IPS-NIHi11 (cell line): ENCODE data around the gene CUZD1.
"Not testable (repeated sequence)": the region's sequence is repeated elsewhere in the genome, so short reads cannot be mapped to it uniquely, and the experiment has no call there.

Source experiments
- DNase-seq: peaks from one replicate; pipeline ENCODE4 v3.0.0; 2012; ENCODE audit warnings: mixed read lengths, low spot score

Gene CUZD1

GRCh38 chr10:122845783-122846332 is at the start of gene CUZD1:
TSS of gene CUZD1 (minus strand) at chr10:122845857. CDS start at chr10:122845843, 14 bp downstream.
- DNase-seq, result peak; percentile 44

GRCh38 chr10:122894261-122894944 is 48.7 kb upstream of the CUZD1 start:
- no peak for DNase-seq

GRCh38 chr10:122884166-122884565 is 38.5 kb upstream of the CUZD1 start:
- no peak for DNase-seq

GRCh38 chr10:122882766-122883165 is 37.1 kb upstream of the CUZD1 start:
- no peak for DNase-seq

GRCh38 chr10:122879339-122880273 is 33.9 kb upstream of the CUZD1 start, which contains the start of gene FAM24B:
TSS of gene FAM24B (minus strand) at chr10:122879581. CDS start at chr10:122850515, 29,066 bp downstream.
- peak; percentile 84 for DNase-seq

GRCh38 chr10:122878799-122879338 is 33.2 kb upstream of the CUZD1 start:
- no peak for DNase-seq

DNA sequence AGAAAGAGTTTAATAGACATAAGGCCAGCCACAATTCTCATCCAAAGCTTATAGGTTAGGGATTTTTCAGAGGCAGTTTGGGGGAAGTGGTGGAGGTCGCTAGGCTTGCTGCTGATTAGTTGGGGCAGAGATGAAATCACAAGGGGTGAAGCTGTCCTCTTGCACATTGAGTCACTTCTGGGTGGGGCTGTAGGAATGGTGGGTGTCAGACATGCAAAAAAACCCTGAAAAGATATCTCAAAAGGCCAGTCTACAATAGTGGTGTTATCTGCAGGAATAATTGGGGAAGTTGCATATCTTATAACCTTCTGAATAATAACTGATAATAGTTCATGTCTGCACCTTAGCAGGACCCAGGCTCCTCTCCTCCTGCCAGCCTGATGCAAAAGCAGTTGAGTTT is 31.6 kb upstream of the CUZD1 start:
- DNase-seq, result no peak

DNA sequence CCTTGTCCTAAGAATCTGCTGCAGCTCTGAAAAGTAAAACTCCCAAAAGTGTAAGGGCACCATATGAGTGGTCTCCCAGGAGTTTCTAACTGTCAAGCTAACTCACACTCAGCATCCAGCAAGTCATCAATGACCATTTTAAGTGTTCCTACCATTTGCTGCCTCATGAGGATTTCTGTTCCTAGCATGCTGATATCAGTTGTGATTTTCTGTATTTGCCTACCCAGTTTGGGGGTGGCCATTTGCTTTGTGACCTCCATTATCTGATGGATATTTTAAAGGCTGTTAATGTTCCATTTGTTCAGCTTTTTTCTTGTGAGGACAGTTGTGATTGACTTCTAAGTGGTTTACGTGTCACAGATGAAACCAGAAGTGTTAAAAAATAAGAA is 30.8 kb upstream of the CUZD1 start:
- no peak for DNase-seq

- DNase-seq, result peak; percentile 61
Measured at GRCh38 chr10:122875843-122876466, 30.3 kb upstream of the CUZD1 start.

GRCh38 chr10:122871947-122872346 is 26.3 kb upstream of the CUZD1 start:
- not testable (repeated sequence) for DNase-seq

DNA sequence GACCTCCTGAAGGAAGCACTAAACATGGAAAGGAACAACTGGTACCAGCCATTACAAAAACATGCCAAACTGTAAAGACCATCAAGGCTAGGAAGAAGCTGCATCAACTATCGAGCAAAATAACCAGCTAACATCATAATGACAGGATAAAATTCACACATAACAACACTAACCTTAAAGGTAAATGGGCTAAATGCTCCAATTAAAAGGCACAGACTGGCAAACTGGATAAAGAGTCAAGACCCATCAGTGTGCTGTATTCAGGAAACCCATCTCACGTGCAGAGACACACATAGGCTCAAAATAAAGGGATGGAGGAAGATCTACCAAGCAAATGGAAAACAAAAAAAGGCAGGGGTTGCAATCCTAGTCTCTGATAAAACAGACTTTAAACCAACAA is 23.1 kb upstream of the CUZD1 start:
- not testable (repeated sequence) for DNase-seq

DNA sequence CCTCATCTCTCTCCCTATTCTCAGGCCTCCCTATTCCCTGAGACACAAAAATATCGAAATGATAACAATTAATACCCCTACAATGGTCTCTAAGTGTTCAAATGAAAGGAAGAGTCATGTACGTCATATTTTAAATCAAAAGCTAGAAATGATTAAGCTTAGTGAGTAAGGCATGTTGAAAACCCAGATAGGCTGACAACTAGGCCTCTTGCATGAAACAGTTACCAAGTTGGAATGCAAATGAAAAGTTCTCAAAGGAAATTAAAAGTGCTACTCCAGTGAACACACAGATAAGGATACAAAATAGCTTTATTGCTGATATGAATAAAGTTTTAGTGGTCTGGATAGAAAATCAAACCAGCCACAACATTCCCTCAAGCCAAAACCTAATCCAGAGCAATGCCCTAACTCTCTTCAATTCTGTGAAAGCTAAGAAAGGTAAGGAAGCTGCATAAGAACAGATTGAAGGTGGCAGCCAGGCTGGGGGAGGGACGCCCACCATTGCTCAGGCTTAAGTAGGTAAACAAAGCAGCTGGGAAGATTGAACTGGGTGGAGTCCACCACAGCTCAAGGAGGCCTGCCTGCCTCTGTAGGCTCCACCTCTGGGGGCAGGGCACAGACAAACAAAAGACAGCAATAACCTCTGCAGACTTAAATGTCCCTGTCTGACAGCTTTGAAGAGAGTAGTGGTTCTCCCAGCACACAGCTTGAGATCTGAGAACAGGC is 21.3 kb upstream of the CUZD1 start:
- not testable (repeated sequence) for DNase-seq

- no peak for DNase-seq
Measured at GRCh38 chr10:122864901-122865300, 19.2 kb upstream of the CUZD1 start.

- DNase-seq, result no peak
Measured at GRCh38 chr10:122864194-122864592, 18.5 kb upstream of the CUZD1 start.

DNA sequence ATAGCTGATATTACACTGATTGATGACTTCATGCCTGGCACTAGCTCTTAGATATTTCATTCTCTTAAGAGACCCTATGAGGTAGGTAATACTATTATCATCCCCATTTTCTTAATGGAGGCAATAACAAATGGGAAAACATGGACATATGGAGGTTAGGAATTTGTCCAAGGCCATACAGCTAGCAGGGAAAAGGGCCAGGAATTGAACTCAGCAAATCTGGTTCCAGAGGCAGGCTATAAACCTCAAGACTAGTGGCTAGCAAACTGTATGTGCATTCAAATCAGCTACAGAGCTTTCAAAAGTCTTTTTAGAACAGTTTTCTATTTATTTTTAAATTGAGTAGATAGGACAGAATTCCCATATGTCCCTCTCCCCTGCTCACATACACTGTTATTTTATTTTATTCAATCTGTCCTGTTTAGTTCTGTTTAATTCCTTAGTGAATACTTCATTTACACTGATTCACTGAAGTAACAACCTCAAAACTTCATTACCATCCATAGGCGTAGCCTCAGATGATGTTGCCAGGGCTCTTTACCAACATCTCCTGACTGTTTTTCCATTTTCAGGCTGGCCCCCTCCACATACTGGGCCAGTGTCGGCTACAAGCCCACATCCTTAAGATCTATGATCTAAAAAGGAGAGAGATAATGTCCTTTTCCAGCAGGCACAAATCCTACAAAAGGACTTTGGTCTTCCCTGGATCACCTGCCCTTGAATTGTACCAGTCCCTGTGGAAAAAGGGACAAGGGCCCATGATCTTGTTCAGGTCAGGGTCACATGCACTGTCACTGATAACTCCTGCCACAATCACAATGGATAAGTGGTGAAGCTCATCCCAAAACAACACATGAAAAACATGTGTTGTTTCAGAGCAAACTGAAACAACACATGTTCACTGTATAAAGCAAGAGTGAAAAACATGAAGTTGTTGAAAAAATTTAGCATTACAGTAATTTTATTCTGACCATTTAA is 17.8 kb upstream of the CUZD1 start:
- no peak for DNase-seq

GRCh38 chr10:122861711-122862161 is 16.1 kb upstream of the CUZD1 start:
- no peak for DNase-seq

GRCh38 chr10:122859527-122859926 is 13.9 kb upstream of the CUZD1 start:
- no peak for DNase-seq

- not testable (repeated sequence) for DNase-seq
Measured at GRCh38 chr10:122858042-122858441, 12.4 kb upstream of the CUZD1 start.

GRCh38 chr10:122856902-122857301 is 11.2 kb upstream of the CUZD1 start:
- DNase-seq, result no peak

DNA sequence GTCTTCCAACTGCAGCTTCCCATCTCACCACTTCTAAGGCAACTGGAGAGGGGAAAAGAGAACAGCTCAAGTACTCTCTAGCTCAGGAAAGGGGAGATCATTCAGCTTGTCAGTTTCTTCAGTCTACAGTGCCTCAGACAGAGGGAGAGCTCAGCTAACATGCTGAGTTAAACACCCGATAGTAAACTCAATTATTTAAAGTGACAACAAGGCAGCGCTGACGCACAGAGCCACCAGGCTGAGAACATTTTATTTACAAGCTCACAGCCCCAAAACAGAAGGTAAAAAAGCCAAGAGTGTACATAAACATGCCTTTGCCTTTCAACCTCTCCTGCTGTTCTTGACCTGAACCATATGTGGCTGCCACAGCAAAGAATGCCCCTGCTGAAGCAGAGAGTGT is 10.1 kb upstream of the CUZD1 start:
- no peak for DNase-seq
